ENCODE data around the gene MEIS2. TPM values are rescaled to one million over a fixed set of nuclear protein-coding genes. Genes with fewer than 3 reads are reported as not detected.

Gene MEIS2
- total RNA-seq, 1 donor, result 17.7 TPM

- Histone ChIP-seq H3K4me2 (ENCODE audit: insufficient read depth, low read length) (no peak overlapping the region), H2AFZ (ENCODE audit: low read length) (no peak overlapping the region), H3K9me3 (ENCODE audit: low read depth, low read length) (no peaks in the 10 kb centered on the region), H3K4me1 (ENCODE audit: insufficient read depth, low read length) (peaks cover 10% of the 10 kb centered on the region), H3K27ac (ENCODE audit: low read depth, low read length) (no peak overlapping the region), H3K79me2 (ENCODE audit: insufficient read depth, low read length) (no peaks in the 10 kb centered on the region), H3K36me3 (ENCODE audit: insufficient read depth, low read length) (no peaks in the 10 kb centered on the region), H4K20me1 (ENCODE audit: insufficient read depth, low read length) (no peaks in the 10 kb centered on the region), H3K4me3 (ENCODE audit: insufficient read depth, low read length) (no peak overlapping the region), H3K27me3 (ENCODE audit: insufficient read depth, low read length) (no peaks in the 10 kb centered on the region)
- TF ChIP-seq CTCF (IDR thresholded peaks at IDR 0.05; ENCODE audit: extremely low read depth, low read depth, low read length), result no peak
- DNase-seq (ENCODE audit: insufficient read length, low spot score, missing footprints), result no peak
Measured at GRCh38 chr15:36954486-36954885, 145.9 kb downstream of the MEIS2 start.

GRCh38 chr15:36953346-36953745 is 147.0 kb downstream of the MEIS2 start:
- H3K27ac ChIP-seq (ENCODE audit: low read depth, low read length), result no peak overlapping the region
- H3K4me1 ChIP-seq (ENCODE audit: insufficient read depth, low read length), result peaks cover 10% of the 10 kb centered on the region
- H3K27me3 ChIP-seq (ENCODE audit: insufficient read depth, low read length), result no peaks in the 10 kb centered on the region
- no peaks in the 10 kb centered on the region for H3K9me3 ChIP-seq (ENCODE audit: low read depth, low read length)
- no peak for DNase-seq (ENCODE audit: insufficient read length, low spot score, missing footprints)
- H4K20me1 ChIP-seq (ENCODE audit: insufficient read depth, low read length), result no peaks in the 10 kb centered on the region
- no peaks in the 10 kb centered on the region for H3K36me3 ChIP-seq (ENCODE audit: insufficient read depth, low read length)
- TF ChIP-seq CTCF (IDR thresholded peaks at IDR 0.05; ENCODE audit: extremely low read depth, low read depth, low read length), result no peak
- no peak overlapping the region for H3K4me3 ChIP-seq (ENCODE audit: insufficient read depth, low read length)
- H3K79me2 ChIP-seq (ENCODE audit: insufficient read depth, low read length), result no peaks in the 10 kb centered on the region
- H2AFZ ChIP-seq (ENCODE audit: low read length), result no peak overlapping the region
- no peak overlapping the region for H3K4me2 ChIP-seq (ENCODE audit: insufficient read depth, low read length)

GRCh38 chr15:36951731-36952247 is 148.6 kb downstream of the MEIS2 start:
- TF ChIP-seq CTCF (IDR thresholded peaks at IDR 0.05; ENCODE audit: extremely low read depth, low read depth, low read length), result no peak
- Histone ChIP-seq H2AFZ (ENCODE audit: low read length) (peak overlapping the region; percentile 15), H3K4me1 (ENCODE audit: insufficient read depth, low read length) (peaks cover 10% of the 10 kb centered on the region), H3K4me2 (ENCODE audit: insufficient read depth, low read length) (no peak overlapping the region), H3K27ac (ENCODE audit: low read depth, low read length) (no peak overlapping the region), H3K4me3 (ENCODE audit: insufficient read depth, low read length) (no peak overlapping the region), H3K9me3 (ENCODE audit: low read depth, low read length) (no peaks in the 10 kb centered on the region), H3K79me2 (ENCODE audit: insufficient read depth, low read length) (no peaks in the 10 kb centered on the region), H4K20me1 (ENCODE audit: insufficient read depth, low read length) (no peaks in the 10 kb centered on the region), H3K36me3 (ENCODE audit: insufficient read depth, low read length) (no peaks in the 10 kb centered on the region), H3K27me3 (ENCODE audit: insufficient read depth, low read length) (no peaks in the 10 kb centered on the region)
- no peak for DNase-seq (ENCODE audit: insufficient read length, low spot score, missing footprints)

- Histone ChIP-seq H3K9me3 (ENCODE audit: low read depth, low read length) (no peaks in the 10 kb centered on the region), H3K79me2 (ENCODE audit: insufficient read depth, low read length) (no peaks in the 10 kb centered on the region), H3K27me3 (ENCODE audit: insufficient read depth, low read length) (no peaks in the 10 kb centered on the region), H3K27ac (ENCODE audit: low read depth, low read length) (no peak overlapping the region), H3K36me3 (ENCODE audit: insufficient read depth, low read length) (no peaks in the 10 kb centered on the region), H4K20me1 (ENCODE audit: insufficient read depth, low read length) (no peaks in the 10 kb centered on the region), H3K4me2 (ENCODE audit: insufficient read depth, low read length) (no peak overlapping the region), H2AFZ (ENCODE audit: low read length) (no peak overlapping the region), H3K4me3 (ENCODE audit: insufficient read depth, low read length) (no peak overlapping the region), H3K4me1 (ENCODE audit: insufficient read depth, low read length) (peaks cover 10% of the 10 kb centered on the region)
- TF ChIP-seq CTCF (IDR thresholded peaks at IDR 0.05; ENCODE audit: extremely low read depth, low read depth, low read length), result no peak
- DNase-seq (ENCODE audit: insufficient read length, low spot score, missing footprints), result no peak
Measured at GRCh38 chr15:36950371-36950770, 150.0 kb downstream of the MEIS2 start.
